Spinal cord (tissue), 10 donors: Measurements from ENCODE around the gene TMEM167B. TPM values are rescaled to one million over a fixed set of nuclear protein-coding genes. Genes with fewer than 3 reads are reported as not detected.

Source experiments
- DNase-seq, 6 donors: peaks; one replicate each; pipeline versions ENCODE4 v3.0.0 to v3.0.0-alpha.2; 2013 to 2015; ENCODE audit warnings: low spot score in 6 of 6, low read depth in 4 of 6
- H3K27ac ChIP-seq: one replicate; pipeline ENCODE4 v1.5.1; 2013; ENCODE audit warnings: low read depth, low read length, control low read depth
- H3K27me3 ChIP-seq: one replicate; pipeline ENCODE4 v1.6.1; 2013; ENCODE audit warnings: low read length; ENCODE audit not compliant: control insufficient read depth, insufficient read depth
- H3K36me3 ChIP-seq: one replicate; pipeline ENCODE4 v1.6.1; 2013; ENCODE audit warnings: low read length; ENCODE audit not compliant: control insufficient read depth, insufficient read depth
- H3K4me1 ChIP-seq: one replicate; pipeline ENCODE4 v1.6.1; 2013; ENCODE audit warnings: low read length; ENCODE audit not compliant: control insufficient read depth, insufficient read depth
- H3K4me3 ChIP-seq: one replicate; pipeline ENCODE4 v1.5.1; 2013; ENCODE audit warnings: low read depth, low read length, control low read depth
- H3K9me3 ChIP-seq: one replicate; pipeline ENCODE4 v1.6.1; 2013; ENCODE audit warnings: low read length; ENCODE audit not compliant: control insufficient read depth, insufficient read depth
- WGBS: methylation state at CpG from one replicate; pipeline ENCODE4 v1.1.5; 2013; ENCODE audit warnings: missing lambda C conversion rate; ENCODE audit not compliant: insufficient coverage; 5-methylcytosine and 5-hydroxymethylcytosine counted together
- polyA plus RNA-seq, 2 donors: library from polyadenylated mRNA; unstranded; fragments of 120-200 nt; gene quantifications; one replicate each; pipeline ENCODE4 v1.2.1, GENCODE V29; 2013; ENCODE audit not compliant: insufficient read length in 2 of 2
- total RNA-seq, 2 donors: library from RNA; depleted of rRNA in 1 of 2; stranded (reverse); fragments of 120-200 nt in 1 of 2; fragments of >200 nt in 1 of 2; gene quantifications; one replicate each; pipeline versions ENCODE4 v1.2.3 to v1.2.4, GENCODE V29; 2013 to 2014
- donor health status: healthy.

The TMEM167B gene
- total and polyA plus RNA-seq, 4 donors, result 31.8 to 51.2 (median 41.2) TPM

- Histone ChIP-seq H3K4me1 (peaks cover 9% of the 10 kb centered on the region), H3K27ac (no peak overlapping the region), H3K36me3 (no peaks in the 10 kb centered on the region), H3K4me3 (no peak overlapping the region), H3K27me3 (no peaks in the 10 kb centered on the region), H3K9me3 (no peaks in the 10 kb centered on the region)
- DNase-seq, result no peak
Measured at GRCh38 chr1:109131800-109132199, 41.2 kb downstream of the TMEM167B start.

- WGBS, result 100% methylated on average over 1 of the region's 4 CpGs
Measured at GRCh38 chr1:109133002-109133706, 42.6 kb downstream of the TMEM167B start.

GRCh38 chr1:109133815-109134214 lies 43.3 kb downstream of the TMEM167B start:
- no peaks in the 10 kb centered on the region for H3K27me3 ChIP-seq
- no CpG with 5 or more reads among the region's 2 CpGs for WGBS
- H3K4me3 ChIP-seq, result no peak overlapping the region
- H3K36me3 ChIP-seq, result no peaks in the 10 kb centered on the region
- H3K9me3 ChIP-seq, result no peaks in the 10 kb centered on the region
- H3K27ac ChIP-seq, result no peak overlapping the region
- DNase-seq, result peak in 2 of 6 donors; percentile 78 to 97
- peaks cover 9% of the 10 kb centered on the region for H3K4me1 ChIP-seq

More at GRCh38 chr1:109133002-109133706, 42.6 kb downstream of the TMEM167B start:
- H3K27ac ChIP-seq, result no peak overlapping the region
- no peaks in the 10 kb centered on the region for H3K9me3 ChIP-seq
- H3K4me3 ChIP-seq, result no peak overlapping the region
- H3K4me1 ChIP-seq, result peaks cover 9% of the 10 kb centered on the region
- no peaks in the 10 kb centered on the region for H3K27me3 ChIP-seq
- peak in 1 of 6 donors; percentile 79 for DNase-seq
- H3K36me3 ChIP-seq, result no peaks in the 10 kb centered on the region

- Histone ChIP-seq H3K36me3 (no peaks in the 10 kb centered on the region), H3K27ac (no peak overlapping the region)
- WGBS, result 48% methylated on average over 5 of the region's 7 CpGs
Measured at GRCh38 chr1:109134423-109134822, 43.9 kb downstream of the TMEM167B start.

GRCh38 chr1:109135940-109136339 lies 45.4 kb downstream of the TMEM167B start:
- 86% methylated on average over 3 of the region's 3 CpGs for WGBS
- H3K27ac ChIP-seq, result no peak overlapping the region
- no peak overlapping the region for H3K4me3 ChIP-seq
- peaks cover 9% of the 10 kb centered on the region for H3K4me1 ChIP-seq
- H3K9me3 ChIP-seq, result no peaks in the 10 kb centered on the region
- no peak for DNase-seq
- H3K36me3 ChIP-seq, result no peaks in the 10 kb centered on the region
- H3K27me3 ChIP-seq, result no peaks in the 10 kb centered on the region

More at GRCh38 chr1:109134423-109134822, 43.9 kb downstream of the TMEM167B start:
- no peak overlapping the region for H3K4me3 ChIP-seq
- peaks cover 9% of the 10 kb centered on the region for H3K4me1 ChIP-seq
- H3K9me3 ChIP-seq, result no peaks in the 10 kb centered on the region
- DNase-seq, result peak in 1 of 6 donors; percentile 47
- no peaks in the 10 kb centered on the region for H3K27me3 ChIP-seq

GRCh38 chr1:109136766-109137165 lies 46.2 kb downstream of the TMEM167B start:
- WGBS, result 89% methylated on average over 4 of the region's 6 CpGs
- no peak overlapping the region for H3K27ac ChIP-seq
- peaks cover 9% of the 10 kb centered on the region for H3K4me1 ChIP-seq
- H3K27me3 ChIP-seq, result no peaks in the 10 kb centered on the region
- no peaks in the 10 kb centered on the region for H3K36me3 ChIP-seq
- no peak overlapping the region for H3K4me3 ChIP-seq
- DNase-seq, result no peak
- no peaks in the 10 kb centered on the region for H3K9me3 ChIP-seq

GRCh38 chr1:109137958-109138357 lies 47.4 kb downstream of the TMEM167B start:
- H3K27me3 ChIP-seq, result no peaks in the 10 kb centered on the region
- no peak overlapping the region for H3K4me3 ChIP-seq
- DNase-seq, result no peak
- H3K4me1 ChIP-seq, result peaks cover 9% of the 10 kb centered on the region
- no peak overlapping the region for H3K27ac ChIP-seq
- no peaks in the 10 kb centered on the region for H3K36me3 ChIP-seq
- no peaks in the 10 kb centered on the region for H3K9me3 ChIP-seq
- 100% methylated on average over 1 of the region's 3 CpGs for WGBS

GRCh38 chr1:109138358-109138757 lies 47.8 kb downstream of the TMEM167B start:
- Histone ChIP-seq H3K27ac (no peak overlapping the region), H3K27me3 (no peaks in the 10 kb centered on the region), H3K4me3 (no peak overlapping the region), H3K36me3 (no peaks in the 10 kb centered on the region), H3K9me3 (no peaks in the 10 kb centered on the region), H3K4me1 (peaks cover 9% of the 10 kb centered on the region)
- DNase-seq, result no peak
- 95% methylated on average over 2 of the region's 3 CpGs for WGBS

- Histone ChIP-seq H3K36me3 (no peaks in the 10 kb centered on the region), H3K9me3 (no peaks in the 10 kb centered on the region), H3K4me1 (no peaks in the 10 kb centered on the region), H3K27me3 (no peaks in the 10 kb centered on the region), H3K27ac (no peak overlapping the region), H3K4me3 (no peak overlapping the region)
- 94% methylated on average over 2 of the region's 3 CpGs for WGBS
- no peak for DNase-seq
Measured at GRCh38 chr1:109140392-109140791, 49.8 kb downstream of the TMEM167B start.

GRCh38 chr1:109142260-109142659 lies 51.7 kb downstream of the TMEM167B start:
- no peak overlapping the region for H3K27ac ChIP-seq
- H3K9me3 ChIP-seq, result no peaks in the 10 kb centered on the region
- H3K36me3 ChIP-seq, result no peaks in the 10 kb centered on the region
- H3K4me3 ChIP-seq, result no peak overlapping the region
- 91% methylated on average over 3 of the region's 5 CpGs for WGBS
- no peaks in the 10 kb centered on the region for H3K4me1 ChIP-seq
- no peaks in the 10 kb centered on the region for H3K27me3 ChIP-seq
- no peak for DNase-seq
